ENCODE measurements around the gene COL27A1.

GRCh38 chr9:114163517-114163951 lies 8.2 kb downstream of the COL27A1 start:
- no peak for TF ChIP-seq KLF6 (CRISPR knock-in tag; IDR thresholded peaks at IDR 0.05; ENCODE audit: borderline replicate concordance)
- no peak for TF ChIP-seq PHB2 (IDR thresholded peaks at IDR 0.05; ENCODE audit: low read depth)
- TF ChIP-seq FOXJ3 (CRISPR knock-in tag; IDR thresholded peaks at IDR 0.05): no peak
- no peak for TF ChIP-seq POLR2A (conservative IDR thresholded peaks at IDR 0.05)
- no peak for TF ChIP-seq ZNF184 (CRISPR knock-in tag; IDR thresholded peaks at IDR 0.05)
- TF ChIP-seq KHSRP (IDR thresholded peaks at IDR 0.05): no peak
- no peak for TF ChIP-seq MAFK (IDR thresholded peaks at IDR 0.05; ENCODE audit: low read length)
- TF ChIP-seq TAF7 (tag; IDR thresholded peaks at IDR 0.05): no peak
- TF ChIP-seq MAZ (CRISPR knock-in tag; conservative IDR thresholded peaks at IDR 0.05 in 1 of 2, IDR thresholded peaks at IDR 0.05 in 1 of 2): no peak
- TF ChIP-seq USF1 (CRISPR knock-in tag; IDR thresholded peaks at IDR 0.05): no peak
- no peak for TF ChIP-seq CTCF (IDR thresholded peaks at IDR 0.05 in 2 of 3, conservative IDR thresholded peaks at IDR 0.05 in 1 of 3; ENCODE audit: insufficient read depth in 2 of 3, low read depth in 1 of 3, low read length in 3 of 3)
- no peak for TF ChIP-seq CEBPB (tag; IDR thresholded peaks at IDR 0.05)
- no peak for TF ChIP-seq E2F5 (CRISPR knock-in tag; IDR thresholded peaks at IDR 0.05)
- TF ChIP-seq EHMT2 (IDR thresholded peaks at IDR 0.05): no peak

Data from K562 (cell line).